Measurements from ENCODE around the gene PAK5.

DNA sequence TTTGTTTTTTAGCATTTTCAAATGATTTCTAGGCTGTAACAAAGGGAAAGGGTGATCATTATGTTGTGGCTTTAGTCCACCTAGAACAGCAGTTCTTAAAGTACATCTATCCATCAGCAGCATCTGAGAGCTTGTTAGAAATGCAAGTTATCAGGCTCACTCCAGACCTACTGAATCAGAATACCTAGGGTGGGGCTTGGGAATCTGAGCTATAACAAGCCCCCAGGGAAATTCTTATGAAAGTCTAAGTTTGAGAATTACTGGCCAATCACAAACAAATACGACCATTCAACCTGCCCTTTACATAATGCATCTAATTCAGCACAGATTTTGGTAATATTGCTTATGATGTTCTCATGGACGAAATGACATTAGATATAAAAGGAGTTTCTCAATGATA lies 201.0 kb downstream of the PAK5 start:
- TF ChIP-seq, protein P1, sequence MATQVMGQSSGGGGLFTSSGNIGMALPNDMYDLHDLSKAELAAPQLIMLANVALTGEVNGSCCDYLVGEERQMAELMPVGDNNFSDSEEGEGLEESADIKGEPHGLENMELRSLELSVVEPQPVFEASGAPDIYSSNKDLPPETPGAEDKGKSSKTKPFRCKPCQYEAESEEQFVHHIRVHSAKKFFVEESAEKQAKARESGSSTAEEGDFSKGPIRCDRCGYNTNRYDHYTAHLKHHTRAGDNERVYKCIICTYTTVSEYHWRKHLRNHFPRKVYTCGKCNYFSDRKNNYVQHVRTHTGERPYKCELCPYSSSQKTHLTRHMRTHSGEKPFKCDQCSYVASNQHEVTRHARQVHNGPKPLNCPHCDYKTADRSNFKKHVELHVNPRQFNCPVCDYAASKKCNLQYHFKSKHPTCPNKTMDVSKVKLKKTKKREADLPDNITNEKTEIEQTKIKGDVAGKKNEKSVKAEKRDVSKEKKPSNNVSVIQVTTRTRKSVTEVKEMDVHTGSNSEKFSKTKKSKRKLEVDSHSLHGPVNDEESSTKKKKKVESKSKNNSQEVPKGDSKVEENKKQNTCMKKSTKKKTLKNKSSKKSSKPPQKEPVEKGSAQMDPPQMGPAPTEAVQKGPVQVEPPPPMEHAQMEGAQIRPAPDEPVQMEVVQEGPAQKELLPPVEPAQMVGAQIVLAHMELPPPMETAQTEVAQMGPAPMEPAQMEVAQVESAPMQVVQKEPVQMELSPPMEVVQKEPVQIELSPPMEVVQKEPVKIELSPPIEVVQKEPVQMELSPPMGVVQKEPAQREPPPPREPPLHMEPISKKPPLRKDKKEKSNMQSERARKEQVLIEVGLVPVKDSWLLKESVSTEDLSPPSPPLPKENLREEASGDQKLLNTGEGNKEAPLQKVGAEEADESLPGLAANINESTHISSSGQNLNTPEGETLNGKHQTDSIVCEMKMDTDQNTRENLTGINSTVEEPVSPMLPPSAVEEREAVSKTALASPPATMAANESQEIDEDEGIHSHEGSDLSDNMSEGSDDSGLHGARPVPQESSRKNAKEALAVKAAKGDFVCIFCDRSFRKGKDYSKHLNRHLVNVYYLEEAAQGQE (IDR thresholded peaks at IDR 0.05; ENCODE audit: unreplicated experiment) = no peak
- TF ChIP-seq POLR2AphosphoS5 (IDR thresholded peaks at IDR 0.05; ENCODE audit: low read depth) (no peak), EZH2 (IDR thresholded peaks at IDR 0.05; ENCODE audit: low read depth, unreplicated experiment) (no peak)
- TF ChIP-seq, protein P2, sequence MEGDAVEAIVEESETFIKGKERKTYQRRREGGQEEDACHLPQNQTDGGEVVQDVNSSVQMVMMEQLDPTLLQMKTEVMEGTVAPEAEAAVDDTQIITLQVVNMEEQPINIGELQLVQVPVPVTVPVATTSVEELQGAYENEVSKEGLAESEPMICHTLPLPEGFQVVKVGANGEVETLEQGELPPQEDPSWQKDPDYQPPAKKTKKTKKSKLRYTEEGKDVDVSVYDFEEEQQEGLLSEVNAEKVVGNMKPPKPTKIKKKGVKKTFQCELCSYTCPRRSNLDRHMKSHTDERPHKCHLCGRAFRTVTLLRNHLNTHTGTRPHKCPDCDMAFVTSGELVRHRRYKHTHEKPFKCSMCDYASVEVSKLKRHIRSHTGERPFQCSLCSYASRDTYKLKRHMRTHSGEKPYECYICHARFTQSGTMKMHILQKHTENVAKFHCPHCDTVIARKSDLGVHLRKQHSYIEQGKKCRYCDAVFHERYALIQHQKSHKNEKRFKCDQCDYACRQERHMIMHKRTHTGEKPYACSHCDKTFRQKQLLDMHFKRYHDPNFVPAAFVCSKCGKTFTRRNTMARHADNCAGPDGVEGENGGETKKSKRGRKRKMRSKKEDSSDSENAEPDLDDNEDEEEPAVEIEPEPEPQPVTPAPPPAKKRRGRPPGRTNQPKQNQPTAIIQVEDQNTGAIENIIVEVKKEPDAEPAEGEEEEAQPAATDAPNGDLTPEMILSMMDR (conservative IDR thresholded peaks at IDR 0.05; ENCODE audit: low read depth in 2 of 2) = no peak
